H1 (cell line): Measurements from ENCODE around the gene EIF4A2. TPM values are rescaled to one million over a fixed set of nuclear protein-coding genes. Genes with fewer than 3 reads are reported as not detected.
A peak's percentile ranks its signal among the peaks of the same experiment; 100 is the strongest.

ENCODE experiments used
- CREB1 ChIP-seq: IDR thresholded peaks from 2 replicates; pipeline ENCODE4 v1.6.1; 2012; ENCODE audit warnings: inconsistent platforms
- HDAC6 ChIP-seq: IDR thresholded peaks from one replicate; pipeline ENCODE4 v1.7.1; 2012; ENCODE audit warnings: low read depth, mild to moderate bottlenecking, inconsistent platforms, low read length, moderate library complexity
- PHF8 ChIP-seq: fragments of 200-600 bp; sonication (generic); conservative IDR thresholded peaks from 2 replicates; pipeline ENCODE4 v1.7.1; 2012; ENCODE audit warnings: low read depth, mild to moderate bottlenecking, inconsistent platforms, low read length, moderate library complexity
- RFX5 ChIP-seq: IDR thresholded peaks from 2 replicates; pipeline ENCODE4 v1.6.1; 2011; ENCODE audit warnings: low read depth, low read length, improper control_type of control experiment, borderline replicate concordance
- SAP30 ChIP-seq: fragments of 300-600 bp; sonication (generic); IDR thresholded peaks from 2 replicates; pipeline ENCODE4 v1.7.1; 2012; ENCODE audit warnings: low read length, moderate library complexity, mild to moderate bottlenecking, inconsistent platforms; ENCODE audit not compliant: insufficient read depth, insufficient replicate concordance
- SP4 ChIP-seq: IDR thresholded peaks from 2 replicates; pipeline ENCODE4 v1.6.1; 2012; ENCODE audit warnings: low read length, inconsistent platforms
- SUZ12 ChIP-seq: fragments of 200-600 bp; sonication (generic); IDR thresholded peaks from 2 replicates; pipeline ENCODE4 v1.6.1; 2012; ENCODE audit warnings: mild to moderate bottlenecking, inconsistent platforms, low read length, moderate library complexity, mixed read lengths
- TEAD4 ChIP-seq: IDR thresholded peaks from 2 replicates; pipeline ENCODE4 v1.6.1; 2012; ENCODE audit warnings: low read depth, low read length, inconsistent platforms, mixed read lengths
- polyA plus RNA-seq, 7 experiments: library from polyadenylated mRNA; depleted of rRNA in 3 of 7; stranded (reverse) in 5 of 7; unstranded in 2 of 7; fragments of >200 nt in 5 of 7; fragments of 200-250 nt in 2 of 7; gene quantifications; 1 replicate in 5 of 7; 2 replicates in 1 of 7; 4 replicates in 1 of 7; pipeline versions ENCODE4 v1.2.1 to v1.2.3, GENCODE V29; 2011 to 2013; ENCODE audit warnings: missing spikeins in 2 of 7, mixed read lengths in 2 of 7
- total RNA-seq: library from RNA; stranded (reverse); fragmentation: NEBNext Ultra II Directional; extraction: Animal tissue kit (Norgen Biotek cat#: 25700); gene quantifications from 2 replicates; pipeline ENCODE4 v1.2.1, GENCODE V29; 2021
- TF ChIP-seq, protein P1 (sequence below): IDR thresholded peaks from 2 replicates; pipeline ENCODE4 v1.6.1; 2012; ENCODE audit warnings: low read length, inconsistent platforms

EIF4A2 gene
- total and polyA plus RNA-seq, 2 of the 8 experiments (the other 6 are each of a cell fraction or from before 2014, with no cell fraction given), result 527 to 604 TPM

DNA sequence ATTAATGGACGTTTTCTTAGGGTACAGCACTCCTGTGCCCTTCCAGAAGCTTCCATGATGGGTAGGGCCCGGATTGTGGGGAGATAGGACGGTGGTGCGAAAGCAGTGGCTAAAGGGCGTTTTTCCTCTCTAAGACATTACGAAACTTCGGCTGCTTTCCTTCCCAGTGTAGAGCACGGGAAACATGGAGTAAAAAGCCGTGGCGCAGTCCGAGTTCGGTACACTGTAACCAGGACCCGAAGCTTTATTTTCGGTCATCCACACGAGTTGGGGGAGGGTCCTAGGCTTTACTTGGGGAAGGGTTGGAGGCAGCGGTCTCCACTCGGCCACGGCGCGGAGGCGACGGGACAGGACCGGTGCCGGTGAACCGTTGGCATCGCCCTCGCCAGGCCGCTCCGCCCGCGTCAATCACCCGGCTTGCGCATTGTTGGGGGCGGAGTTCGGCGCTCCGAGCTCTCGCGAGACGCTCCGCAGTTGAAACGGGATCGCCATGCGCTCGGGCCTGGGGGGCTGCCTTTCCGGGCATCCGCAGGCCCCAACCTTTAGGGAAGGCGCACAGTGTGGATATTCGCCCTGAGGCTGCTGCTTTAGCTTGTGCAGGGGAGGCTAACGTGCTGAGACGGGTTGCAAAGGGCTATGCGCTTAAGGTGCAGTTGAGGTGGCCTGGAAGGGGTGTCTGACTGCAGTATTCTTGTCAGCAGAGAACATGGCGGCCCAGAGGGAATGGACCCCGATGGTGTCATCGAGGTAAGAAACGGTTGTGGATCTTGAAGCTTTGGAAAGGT is 546 bp downstream of the EIF4A2 start (continued):
- TF ChIP-seq CREB1, result 0 out of 2 replicates have a peak, but pooled peaks have one; percentile 2
- TF ChIP-seq SAP30, result peak; percentile 50
- no peak for TF ChIP-seq SP4
- TF ChIP-seq PHF8, result 0 out of 2 replicates have a peak, but pooled peaks have one; percentile 27
- TF ChIP-seq, protein P1, sequence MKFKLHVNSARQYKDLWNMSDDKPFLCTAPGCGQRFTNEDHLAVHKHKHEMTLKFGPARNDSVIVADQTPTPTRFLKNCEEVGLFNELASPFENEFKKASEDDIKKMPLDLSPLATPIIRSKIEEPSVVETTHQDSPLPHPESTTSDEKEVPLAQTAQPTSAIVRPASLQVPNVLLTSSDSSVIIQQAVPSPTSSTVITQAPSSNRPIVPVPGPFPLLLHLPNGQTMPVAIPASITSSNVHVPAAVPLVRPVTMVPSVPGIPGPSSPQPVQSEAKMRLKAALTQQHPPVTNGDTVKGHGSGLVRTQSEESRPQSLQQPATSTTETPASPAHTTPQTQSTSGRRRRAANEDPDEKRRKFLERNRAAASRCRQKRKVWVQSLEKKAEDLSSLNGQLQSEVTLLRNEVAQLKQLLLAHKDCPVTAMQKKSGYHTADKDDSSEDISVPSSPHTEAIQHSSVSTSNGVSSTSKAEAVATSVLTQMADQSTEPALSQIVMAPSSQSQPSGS, result peak; percentile 54; the same call in 1 of the 2 replicates
- no peak for TF ChIP-seq RFX5
- TF ChIP-seq SUZ12, result no peak
- 0 out of 2 replicates have a peak, but pooled peaks have one; percentile 20 for TF ChIP-seq TEAD4
- TF ChIP-seq HDAC6, result no peak
